Measurements from ENCODE around the gene C1QL1.

The C1QL1 gene

DNA sequence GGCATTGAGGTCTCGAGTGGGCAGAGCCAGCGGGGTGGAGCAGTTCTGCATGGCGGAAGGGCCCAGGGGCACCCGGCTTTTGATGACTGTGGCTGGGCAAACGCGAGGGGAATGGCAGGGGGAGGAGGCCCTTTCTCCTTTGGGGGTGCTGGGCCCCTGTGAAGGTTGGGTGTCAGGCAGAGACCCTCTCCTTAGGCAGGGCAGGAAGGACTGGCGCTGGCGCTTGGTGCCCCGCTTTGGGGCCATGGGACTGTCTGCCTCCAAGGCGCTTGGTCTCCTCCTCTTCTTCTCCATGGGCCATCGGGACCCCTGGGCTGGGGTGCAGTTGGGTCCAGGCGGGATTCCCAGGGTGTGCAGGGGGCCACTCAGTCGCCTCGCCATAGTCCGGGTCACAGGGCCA lies 40.0 kb downstream of the C1QL1 start:
- DNase-seq = no peak

DNA sequence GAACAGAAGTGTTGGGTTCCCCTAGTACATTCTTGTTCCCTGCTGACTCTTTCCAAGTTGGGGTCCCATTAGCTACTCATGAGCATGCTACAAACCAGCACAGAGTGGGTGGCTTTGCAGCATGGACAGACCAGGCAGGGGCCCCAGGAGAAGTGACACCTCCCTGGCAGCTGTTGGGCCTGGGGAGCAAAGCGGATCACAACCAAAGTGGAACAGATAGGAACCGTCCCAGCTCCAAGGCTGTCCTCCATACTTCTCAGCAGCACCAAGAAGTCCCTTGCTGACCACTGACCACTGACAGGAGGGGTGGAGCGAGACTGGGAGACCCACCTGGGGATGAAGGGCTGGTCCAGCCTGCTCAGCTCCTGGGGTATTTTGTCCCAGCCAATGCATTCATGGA lies 40.4 kb downstream of the C1QL1 start:
- DNase-seq = no peak

DNA sequence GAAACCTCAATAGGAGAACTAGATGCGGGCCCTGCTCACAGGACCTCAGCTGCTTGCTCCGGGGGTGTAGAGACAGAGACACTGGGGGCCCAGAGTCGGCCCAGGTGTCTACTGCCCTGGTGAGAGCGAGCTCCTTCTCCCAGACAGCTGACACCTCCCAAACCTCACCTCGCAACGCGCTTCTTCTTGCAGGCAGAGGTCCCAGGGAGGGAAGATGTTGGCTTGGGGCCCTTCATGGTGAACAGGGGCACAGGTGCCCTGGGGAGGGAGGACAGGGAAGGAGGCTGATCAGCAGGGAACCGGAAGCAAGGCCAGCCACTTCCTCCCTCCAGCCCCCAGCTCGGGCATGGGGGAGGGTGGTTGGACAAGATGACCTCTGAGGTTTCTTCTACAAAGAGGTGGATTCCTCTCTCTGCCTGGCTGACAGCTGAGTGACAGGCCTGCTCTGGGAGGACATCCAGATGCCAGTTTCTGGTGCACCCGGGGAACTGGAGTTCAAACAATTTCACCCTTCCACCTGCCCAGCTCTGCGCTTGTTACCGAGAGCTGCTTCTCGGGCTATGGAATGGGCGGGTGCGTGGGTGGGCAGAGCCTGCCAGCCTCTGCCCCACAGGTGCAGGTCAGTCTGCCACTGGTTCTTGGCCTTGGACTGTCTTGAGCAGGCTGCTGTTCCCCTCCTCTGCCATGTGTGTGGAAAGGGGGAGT lies 41.1 kb downstream of the C1QL1 start:
- no peak for DNase-seq

DNA sequence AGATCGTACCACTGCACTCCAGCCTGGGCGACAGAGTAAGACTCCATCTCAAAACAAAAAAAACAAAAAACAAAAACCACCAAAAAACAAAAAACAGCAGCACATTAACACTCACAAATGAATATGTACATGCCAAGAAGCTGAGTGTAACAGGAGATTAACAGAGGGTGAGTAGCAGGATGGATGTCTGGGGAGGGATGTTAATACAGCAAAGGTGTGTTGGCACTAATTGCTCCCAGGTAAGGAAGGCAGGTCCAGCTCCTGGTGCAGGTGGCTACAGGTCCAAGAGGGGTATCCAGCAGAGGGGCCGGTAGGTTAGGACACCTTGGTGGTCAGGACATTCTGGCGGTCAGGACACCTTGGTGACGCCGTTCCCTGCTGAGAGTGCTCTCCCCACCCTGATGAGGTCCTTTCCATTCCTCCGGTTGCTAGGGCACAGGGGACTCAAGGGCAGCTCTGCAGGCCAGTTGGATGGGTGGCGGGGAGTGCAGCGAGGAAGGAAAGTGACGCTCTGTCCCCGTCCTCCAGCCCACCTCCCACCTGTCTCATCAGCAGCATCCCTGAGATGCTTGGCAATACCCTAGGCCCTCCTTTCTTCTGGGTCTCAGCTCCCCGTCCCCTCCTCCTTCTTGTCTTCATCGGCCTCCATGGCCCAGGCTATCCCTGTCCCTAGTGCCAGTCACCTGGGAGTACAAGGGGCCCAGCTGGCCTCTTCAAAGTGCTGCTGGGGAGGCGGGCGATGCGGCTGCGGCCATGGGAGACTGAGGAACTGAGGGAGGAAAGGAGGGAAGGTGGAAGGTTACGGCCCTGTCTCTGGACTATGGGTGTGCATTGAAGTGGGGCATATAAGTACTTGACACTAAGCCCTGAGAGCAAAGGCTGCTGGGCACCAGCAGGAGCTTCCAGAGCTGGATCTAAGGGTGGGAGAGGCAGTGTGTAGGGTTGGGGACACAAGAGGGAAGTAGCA lies 42.1 kb downstream of the C1QL1 start:
- DNase-seq = no peak

DNA sequence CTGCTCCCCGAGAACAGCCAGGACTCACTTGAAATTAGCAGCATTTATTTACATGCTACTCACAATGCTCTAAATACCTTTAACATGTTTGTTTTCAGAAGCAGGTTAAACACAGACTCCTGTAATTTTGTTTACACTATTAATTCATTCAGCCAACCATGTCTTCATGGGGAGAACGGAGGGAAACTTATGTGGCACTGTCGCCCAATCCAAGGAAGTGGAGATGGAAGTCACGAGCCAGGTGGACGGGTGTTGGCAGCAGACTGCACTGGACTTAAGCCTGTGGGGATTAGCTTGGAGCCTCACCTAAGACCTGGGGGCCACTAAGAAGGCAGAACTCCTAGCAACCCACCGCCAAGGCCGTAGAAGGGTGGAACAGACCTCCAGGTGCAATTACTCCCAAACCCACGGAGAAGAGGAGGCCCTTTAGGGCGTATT lies 44.0 kb downstream of the C1QL1 start:
- DNase-seq = no peak

DNA sequence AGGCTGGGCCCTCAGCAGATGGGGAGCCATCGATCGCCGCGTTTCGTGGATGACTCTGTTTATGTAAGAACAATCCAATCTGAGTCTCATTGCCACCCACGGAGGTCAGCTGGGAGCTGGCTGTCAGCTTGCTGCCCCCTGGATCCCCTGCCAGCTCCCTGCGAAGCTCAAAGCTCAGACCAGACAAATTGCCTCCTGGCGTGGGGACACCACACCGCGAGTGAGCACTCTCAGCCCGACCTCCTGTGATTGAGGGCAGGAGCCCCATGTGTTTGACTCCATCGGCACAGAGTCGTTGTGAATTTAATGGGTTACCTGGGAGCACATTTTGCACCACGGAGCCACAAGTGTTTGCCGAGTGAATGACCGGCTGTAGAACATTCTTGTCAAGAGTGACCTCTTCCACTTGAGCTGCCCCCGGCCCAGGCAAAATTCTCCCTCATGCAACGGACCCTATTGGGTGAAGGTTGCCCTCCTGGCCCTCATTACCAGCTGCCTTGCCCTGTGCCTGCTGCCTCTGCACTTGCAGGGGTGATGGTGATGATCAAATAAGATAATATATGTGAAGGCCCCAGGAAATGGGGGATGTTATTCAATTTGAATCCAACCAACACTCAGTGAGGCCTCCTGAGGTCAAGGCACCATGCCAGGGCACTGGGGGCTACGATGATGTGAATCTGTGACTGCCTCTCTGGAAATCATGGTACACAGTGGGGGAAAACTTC lies 45.2 kb downstream of the C1QL1 start:
- no peak for DNase-seq

DNA sequence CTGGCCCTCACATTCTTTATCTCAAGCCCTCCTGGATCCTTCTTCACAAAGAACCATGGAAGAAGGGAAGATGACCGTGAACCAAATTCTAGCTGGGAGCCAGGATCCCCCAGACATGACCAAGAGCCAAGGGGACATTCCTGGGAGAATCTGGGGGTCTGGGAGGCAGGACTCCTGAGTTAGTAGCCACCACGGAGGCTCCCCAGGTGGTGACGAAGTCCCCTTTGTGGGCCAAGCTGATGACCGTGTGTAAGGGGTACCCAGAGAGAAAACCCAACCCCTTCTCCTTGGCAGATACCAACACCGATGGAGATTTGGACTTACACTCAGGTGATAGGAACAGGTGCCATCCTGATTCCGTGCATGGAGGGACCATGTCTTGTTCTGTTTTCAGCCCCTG lies 46.0 kb downstream of the C1QL1 start:
- DNase-seq = no peak

DNA sequence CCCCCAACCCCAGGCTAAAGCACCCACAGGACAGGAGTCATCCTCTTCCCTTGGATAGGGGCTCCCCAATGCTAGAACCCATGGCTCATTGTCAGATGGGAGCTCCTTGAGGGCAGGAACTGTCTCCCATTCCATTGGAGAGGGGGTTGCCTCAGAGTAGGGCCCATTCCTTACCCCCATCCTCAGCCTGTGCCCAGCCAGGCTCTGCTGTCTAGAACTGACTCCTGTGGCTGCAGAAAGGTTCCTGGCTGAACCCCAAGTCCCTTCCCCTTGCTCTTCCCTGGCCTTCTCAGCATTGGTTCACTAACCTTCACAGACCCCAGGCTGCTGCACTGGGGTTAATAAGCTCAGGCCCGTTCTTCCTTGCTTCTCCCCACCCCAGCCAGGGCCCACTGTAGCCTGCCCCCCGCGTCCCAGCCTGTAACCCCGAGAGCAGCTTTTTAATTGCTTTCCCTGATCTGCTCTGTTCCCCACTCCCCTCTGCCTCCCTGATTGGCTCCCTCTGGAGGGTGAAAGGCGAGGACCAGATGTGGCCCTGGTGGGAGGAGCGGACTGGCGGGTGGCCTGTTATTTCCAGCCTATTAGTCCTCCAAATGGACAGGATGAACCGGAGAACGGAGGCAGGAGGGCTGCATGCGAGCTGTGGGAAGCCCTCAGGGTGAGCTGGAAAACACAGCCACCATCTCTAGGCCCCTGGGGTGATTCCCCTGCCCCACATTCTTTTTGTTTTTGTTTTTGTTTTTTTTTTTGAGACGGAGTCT lies 46.8 kb downstream of the C1QL1 start:
- no peak for DNase-seq

DNA sequence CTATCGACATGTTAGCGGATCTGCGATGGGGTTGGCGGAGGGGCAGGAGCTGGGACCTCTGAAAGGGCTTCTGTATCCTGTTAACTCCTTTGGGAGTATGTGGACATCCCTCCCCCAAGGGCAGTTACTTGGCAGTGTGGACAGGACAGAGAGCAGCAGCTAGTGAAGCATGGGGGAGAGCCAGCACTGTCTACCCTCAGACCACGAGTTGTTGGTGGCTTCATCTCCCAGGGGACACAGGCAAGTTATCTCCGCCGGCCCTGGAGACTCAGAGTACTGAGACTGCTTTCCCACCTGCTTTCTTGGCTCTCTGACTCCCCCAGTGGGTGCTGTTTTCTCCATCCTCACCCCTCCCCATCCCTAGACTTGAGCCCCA lies 47.5 kb downstream of the C1QL1 start:
- no peak for DNase-seq

DNA sequence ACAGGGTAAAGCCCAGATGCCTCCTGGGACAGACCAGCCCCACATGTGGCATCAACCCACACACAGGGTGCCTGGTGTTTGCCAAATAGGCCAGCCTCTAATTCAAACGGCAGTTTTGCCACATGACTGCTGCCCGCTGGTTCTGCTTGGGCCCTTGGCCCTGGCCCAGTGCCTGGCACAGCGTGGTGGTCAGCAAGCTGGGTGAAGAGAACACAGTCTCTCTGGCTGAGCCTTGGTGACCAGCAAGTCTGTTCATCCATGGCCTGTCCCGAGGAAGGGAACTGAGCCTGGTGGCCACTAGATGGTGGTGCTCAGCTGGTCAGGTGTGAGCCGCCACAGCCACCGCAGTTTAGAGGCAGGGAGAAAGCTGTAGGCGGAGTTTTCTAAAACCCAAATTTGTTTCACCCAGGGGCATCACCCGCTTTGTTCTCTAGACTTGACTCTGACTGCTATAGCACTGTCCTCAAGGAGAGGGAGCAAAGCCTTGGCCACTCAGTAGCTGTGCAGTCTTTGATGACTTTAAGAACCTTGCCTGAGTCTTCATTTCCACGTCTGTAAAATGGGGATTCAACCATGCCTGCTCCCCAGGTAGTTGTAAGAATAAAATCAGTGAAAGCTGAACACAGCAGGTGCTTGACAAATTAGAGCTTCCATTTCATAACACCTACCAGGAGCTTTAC lies 48.1 kb downstream of the C1QL1 start:
- peak; percentile 58 for DNase-seq

DNA sequence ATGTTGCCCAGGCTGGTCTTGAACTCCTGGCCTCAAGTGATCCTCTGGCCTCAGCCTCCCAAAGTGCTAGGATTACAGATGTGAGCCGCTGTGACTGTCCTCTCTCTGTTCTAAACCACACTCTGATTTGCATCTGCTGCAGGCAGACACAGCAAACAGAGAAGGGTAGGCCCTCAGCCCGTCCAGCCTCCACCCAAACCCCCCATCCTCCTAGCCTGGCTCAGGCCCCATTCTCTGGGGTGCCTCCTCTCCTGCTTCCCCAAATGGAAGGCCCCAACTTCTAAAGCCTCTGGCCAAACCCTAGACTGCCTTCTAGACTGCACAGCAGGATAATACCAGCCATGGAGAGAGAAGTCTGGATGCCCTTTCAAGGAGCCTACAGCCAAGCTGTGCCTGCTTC lies 48.7 kb downstream of the C1QL1 start:
- no peak for DNase-seq

DNA sequence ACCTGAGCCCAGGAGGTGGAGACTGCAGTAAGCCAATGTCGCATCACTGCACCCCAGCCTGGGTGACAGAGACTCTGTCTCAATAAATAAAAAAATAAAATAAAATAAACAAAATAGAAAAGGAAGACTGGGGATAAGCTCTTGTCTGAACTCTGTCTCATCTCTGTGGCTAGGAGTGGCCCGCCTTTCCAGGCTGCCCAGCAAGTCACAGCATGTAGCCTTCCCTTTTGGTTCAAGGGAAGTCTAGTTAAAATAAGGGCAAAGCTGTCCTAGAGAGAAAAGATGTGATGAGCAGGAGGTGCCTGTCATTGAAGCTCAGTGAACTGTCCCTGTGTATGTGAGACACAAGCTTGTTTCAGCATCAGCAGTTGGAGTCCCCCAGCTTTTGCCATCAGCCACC lies 50.1 kb downstream of the C1QL1 start:
- DNase-seq = no peak

DNA sequence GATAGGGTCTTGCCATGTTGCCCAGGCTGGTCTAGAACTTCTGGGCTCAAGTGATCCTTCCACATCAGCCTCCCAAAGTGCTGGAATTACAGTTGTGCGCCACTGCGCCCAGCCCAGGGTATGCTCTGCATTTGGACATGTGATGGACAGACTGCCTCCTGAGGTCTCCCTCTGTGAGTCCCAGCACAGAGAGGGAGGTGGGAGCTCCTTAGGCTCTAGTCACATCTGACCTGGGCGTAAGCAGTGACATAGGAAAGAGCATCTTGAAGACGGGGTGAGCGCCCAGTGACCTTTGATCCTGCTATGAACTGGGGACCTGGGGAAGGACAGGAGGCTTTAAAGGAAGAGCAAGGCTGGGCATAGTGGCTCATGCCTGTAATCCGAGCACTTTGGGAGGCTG lies 50.6 kb downstream of the C1QL1 start:
- no peak for DNase-seq

DNA sequence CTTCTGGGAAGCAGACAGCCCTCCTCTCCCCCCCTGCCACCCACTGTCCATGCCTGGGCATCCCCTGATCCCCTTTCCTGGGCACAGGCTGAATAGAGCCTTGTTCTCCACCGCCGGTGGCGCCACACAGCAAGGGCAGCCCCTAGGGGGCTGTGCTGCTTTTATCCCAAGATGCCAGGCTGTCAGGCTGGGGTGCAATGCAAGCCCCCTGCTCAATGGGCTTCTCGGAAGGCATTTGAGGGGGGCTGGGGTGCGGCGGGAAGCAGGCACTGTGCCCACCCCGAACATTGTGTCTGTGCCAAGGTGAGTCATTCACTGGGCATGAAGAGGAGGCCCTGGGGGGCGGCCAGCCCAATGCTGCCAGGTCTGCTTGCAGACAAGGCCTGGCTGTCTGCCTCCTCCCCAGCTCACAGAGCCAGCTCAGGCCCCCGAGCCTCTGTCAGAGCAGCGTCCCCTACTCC lies 51.3 kb downstream of the C1QL1 start:
- no peak for DNase-seq

DNA sequence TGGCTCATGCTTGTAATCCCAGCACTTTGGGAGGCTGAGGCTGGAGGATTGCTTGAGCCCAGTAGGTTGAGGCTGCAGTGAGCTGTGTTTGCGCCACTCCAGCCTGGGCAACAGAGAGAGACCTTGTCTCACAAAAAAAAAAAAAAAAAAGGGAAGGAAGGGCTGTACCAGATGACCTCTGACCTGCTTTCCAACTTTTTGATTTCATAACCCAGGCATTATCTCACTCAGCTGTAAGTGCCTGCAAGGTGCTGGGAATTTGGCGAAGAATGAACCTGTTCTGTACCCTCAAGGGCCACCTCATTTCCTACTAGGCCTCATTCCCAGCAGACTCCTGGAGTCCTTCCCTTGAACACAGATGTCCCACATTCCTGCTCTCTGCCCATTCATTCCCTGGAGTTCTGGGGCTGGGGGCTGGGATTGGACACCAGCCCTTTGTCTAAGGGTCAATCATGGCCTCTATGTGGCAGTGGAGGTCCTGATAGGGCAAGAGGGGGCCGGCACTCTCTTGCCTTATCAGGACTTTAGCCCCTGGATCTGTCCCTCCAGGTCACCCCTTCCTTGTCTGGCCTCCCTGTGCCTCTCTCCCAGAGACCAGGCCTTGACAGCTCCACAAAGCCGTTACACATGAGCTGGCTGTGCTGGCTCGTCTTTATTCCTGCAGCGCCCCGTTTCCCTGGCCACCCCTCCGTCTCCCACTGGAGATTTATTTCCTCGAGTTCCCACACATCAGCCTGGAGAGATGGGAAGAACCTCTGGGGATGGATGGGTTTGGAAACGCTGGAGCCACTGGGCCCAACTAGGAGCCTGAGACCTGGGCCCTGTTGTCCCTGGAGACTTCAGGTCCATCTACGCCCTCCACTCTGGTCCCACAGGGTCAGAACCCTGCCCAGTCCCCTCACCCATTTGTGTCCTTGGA lies 52.0 kb downstream of the C1QL1 start:
- DNase-seq = no peak

DNA sequence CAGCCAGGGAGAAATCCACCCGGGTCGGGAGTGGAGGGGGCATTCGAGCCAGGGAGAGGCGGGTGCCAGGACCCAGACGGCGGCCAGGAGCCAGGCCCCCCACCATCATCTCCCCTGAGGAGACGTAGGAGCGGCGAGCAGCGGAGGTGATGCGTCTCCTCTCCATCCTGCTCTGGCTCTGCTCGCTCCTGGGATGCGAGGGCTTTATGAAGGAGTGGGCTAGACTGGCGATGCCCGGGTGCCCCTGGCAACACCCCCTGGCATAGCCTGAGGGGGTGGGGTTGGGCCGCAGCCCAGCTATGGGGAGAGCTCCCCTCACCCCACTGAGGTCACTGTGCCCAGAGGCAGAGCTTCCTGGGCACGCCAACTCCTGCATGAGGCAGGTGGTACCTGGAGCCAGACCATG lies 52.8 kb downstream of the C1QL1 start, which contains the start of gene GFAP:
GFAP (minus strand) TSS at position 180 of the 406 bp plus-strand sequence; CDS start at position 166, 14 bp downstream.
- DNase-seq = no peak

DNA sequence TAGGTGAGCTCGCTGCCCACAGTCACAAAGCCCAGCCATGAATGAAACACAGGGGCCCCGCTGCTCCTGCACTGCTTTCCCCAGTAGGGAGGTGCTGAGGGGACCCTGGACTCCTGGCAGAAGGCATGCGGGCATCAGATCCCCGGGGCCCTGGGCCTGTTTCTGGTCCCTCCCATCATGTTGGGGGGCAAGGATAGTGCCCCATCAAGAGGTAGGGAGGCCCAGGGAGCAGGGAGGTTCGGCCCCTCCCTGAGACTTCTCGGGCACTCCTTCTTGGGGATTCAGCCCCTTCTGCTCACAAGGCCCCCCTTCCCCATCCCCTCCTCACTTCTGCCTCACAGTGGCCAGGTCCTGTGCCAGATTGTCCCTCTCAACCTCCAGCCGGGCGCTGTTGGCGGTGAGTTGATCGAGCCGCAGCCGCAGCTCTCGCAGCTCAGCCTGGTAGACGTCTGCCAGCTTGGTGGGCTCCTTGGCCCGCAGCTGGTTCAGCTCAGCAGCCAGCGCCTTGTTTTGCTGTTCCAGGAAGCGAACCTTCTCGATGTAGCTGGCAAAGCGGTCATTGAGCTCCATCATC lies 53.3 kb downstream of the C1QL1 start:
- no peak for DNase-seq

DNA sequence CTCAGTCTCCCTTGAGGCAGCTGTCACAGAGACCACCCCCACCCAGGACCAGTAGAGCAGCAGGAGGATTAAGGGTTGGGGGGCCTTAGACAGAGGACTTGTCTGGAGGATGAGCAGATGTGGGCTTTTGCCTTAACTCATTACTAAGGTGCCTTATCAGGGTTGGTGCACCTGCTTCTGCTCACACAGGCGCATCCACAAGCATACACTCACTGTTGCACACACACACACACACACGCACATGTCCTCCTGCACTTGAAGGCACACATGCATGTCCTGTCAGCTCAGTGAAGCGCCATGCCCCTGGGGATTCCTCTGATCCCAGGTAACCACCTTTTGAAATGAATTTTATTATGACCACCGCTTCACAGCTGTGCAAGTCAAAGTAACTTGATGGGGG lies 54.0 kb downstream of the C1QL1 start:
- DNase-seq = no peak

DNA sequence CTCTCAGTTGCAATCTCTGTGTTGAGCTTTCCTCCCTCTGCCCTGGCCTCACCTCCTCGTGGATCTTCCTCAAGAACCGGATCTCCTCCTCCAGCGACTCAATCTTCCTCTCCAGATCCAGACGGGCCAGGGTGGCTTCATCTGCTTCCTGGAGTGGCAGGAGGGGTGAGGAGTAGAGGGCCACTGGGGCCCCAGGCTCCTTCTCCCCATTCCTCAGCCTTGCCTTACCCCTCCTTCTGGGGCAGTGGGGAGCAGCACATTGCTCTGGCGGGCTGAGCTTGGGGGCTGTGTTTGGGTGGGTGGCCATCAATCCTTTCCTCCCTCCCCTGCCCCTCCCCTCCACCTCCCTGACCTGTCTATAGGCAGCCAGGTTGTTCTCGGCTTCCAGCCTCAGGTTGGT lies 54.4 kb downstream of the C1QL1 start:
- DNase-seq = no peak

DNA sequence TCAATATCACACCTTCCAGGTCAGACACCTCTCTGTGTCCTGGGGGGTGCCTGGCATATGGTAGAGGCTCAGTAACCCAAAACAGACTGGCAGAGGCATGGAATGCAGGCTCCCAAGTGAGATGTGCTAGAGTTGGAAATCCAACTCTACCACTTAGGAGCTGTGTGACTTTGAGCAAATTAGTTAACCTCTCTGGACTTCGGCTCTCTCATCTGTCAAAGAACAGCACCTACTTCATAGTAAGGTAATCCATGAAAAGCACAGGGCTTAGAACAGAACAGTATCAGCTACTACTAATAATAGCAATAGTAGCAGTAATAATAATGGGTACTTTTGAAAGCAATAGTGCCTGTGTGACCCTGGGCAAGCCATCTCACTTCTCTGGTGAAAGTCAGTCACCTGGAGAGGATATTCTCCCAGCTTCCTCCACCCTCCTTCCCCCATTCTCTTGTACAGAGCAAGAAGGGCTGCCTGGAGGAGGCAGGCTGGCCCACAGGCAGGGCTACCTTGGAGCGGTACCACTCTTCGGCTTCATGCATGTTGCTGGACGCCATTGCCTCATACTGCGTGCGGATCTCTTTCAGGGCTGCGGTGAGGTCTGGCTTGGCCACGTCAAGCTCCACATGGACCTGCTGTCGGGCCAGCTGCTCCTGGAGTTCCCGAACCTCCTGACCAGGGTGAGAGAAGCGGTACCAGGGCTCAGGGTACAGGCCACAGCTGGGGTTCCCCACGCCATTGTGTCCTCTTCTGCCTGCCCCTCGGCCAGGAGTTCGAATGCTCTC lies 55.1 kb downstream of the C1QL1 start:
- DNase-seq = no peak
